HG02798 (cell line): ENCODE data around the gene KIF11.
"Not testable (repeated sequence)": the region's sequence is repeated elsewhere in the genome, so short reads cannot be mapped to it uniquely, and the experiment has no call there.

Source experiments
- ATAC-seq: cut with Tn5 transposase; IDR thresholded peaks from one replicate; pipeline ENCODE4 v1.9.1; 2021; ENCODE audit warnings: mild to moderate bottlenecking; ENCODE audit not compliant: unreplicated experiment, poor library complexity

The KIF11 gene

GRCh38 chr10:92592761-92593618 lies at the start of gene KIF11:
Gene KIF11, plus strand, starts transcription at chr10:92593130. Its CDS starts 246 bp downstream, at chr10:92593376.
- ATAC-seq: peak; percentile 77

- ATAC-seq: peak; percentile 66
These were observed 48.6 kb upstream of the KIF11 start for GRCh38 chr10:92544296-92544695.

- no peak for ATAC-seq
These were observed 47.4 kb upstream of the KIF11 start for GRCh38 chr10:92545556-92545955.

GRCh38 chr10:92547676-92548075 lies 45.3 kb upstream of the KIF11 start:
- ATAC-seq: no peak

- ATAC-seq: no peak
These were observed 42.0 kb upstream of the KIF11 start for GRCh38 chr10:92550924-92551323.

GRCh38 chr10:92552310-92552709 lies 40.6 kb upstream of the KIF11 start:
- no peak for ATAC-seq

GRCh38 chr10:92553959-92554358 lies 39.0 kb upstream of the KIF11 start:
- no peak for ATAC-seq

- no peak for ATAC-seq
These were observed 33.9 kb upstream of the KIF11 start for GRCh38 chr10:92559046-92559445.

GRCh38 chr10:92562424-92562823 lies 30.5 kb upstream of the KIF11 start:
- no peak for ATAC-seq

- ATAC-seq: peak; percentile 68
These were observed 24.9 kb upstream of the KIF11 start for GRCh38 chr10:92567952-92568600.

GRCh38 chr10:92569071-92569470 lies 23.9 kb upstream of the KIF11 start:
- no peak for ATAC-seq

GRCh38 chr10:92569663-92570062 lies 23.3 kb upstream of the KIF11 start:
- ATAC-seq: not testable (repeated sequence)

GRCh38 chr10:92571649-92572048 lies 21.3 kb upstream of the KIF11 start:
- ATAC-seq: no peak

- no peak for ATAC-seq
These were observed 20.4 kb upstream of the KIF11 start for GRCh38 chr10:92572362-92573090.

- ATAC-seq: no peak
These were observed 19.7 kb upstream of the KIF11 start for GRCh38 chr10:92573091-92573797.

GRCh38 chr10:92573798-92574547 lies 19.0 kb upstream of the KIF11 start, which contains the start of gene IDE:
Gene IDE, minus strand, starts transcription at chr10:92574093. Its CDS starts 74 bp downstream, at chr10:92574019.
- peak; percentile 76 for ATAC-seq

GRCh38 chr10:92574548-92575261 lies 18.2 kb upstream of the KIF11 start:
- peak; percentile 14 for ATAC-seq

GRCh38 chr10:92575961-92576360 lies 17.0 kb upstream of the KIF11 start:
- ATAC-seq: no peak

- not testable (repeated sequence) for ATAC-seq
These were observed 10.6 kb upstream of the KIF11 start for GRCh38 chr10:92582347-92582746.
